ENCODE measurements around the gene OBSCN. TPM values are rescaled to one million over a fixed set of nuclear protein-coding genes. Genes with fewer than 3 reads are reported as not detected.

OBSCN gene
- total RNA-seq, 1 donor from 2014 or later = 22.3 TPM

GRCh38 chr1:228332797-228333738, 125.2 kb downstream of the OBSCN start:
- intact Hi-C loops (cut with micrococcal nuclease) = no loop called here
- Mint-ChIP-seq H3K27ac (no peak overlapping the region), H3K36me3 (ENCODE audit: low read depth) (no peaks in the 10 kb centered on the region)

GRCh38 chr1:228333739-228334115, 125.9 kb downstream of the OBSCN start:
- Mint-ChIP-seq H3K36me3 (ENCODE audit: low read depth) (no peaks in the 10 kb centered on the region), H3K27ac (no peak overlapping the region), H3K4me1 (no peaks in the 10 kb centered on the region), H3K27me3 (no peaks in the 10 kb centered on the region), H3K9me3 (no peaks in the 10 kb centered on the region), H3K4me3 (no peak overlapping the region)
- no peak for DNase-seq
- intact Hi-C loops (cut with micrococcal nuclease) = no loop called here

More at GRCh38 chr1:228332797-228333738, 125.2 kb downstream of the OBSCN start:
- H3K9me3 Mint-ChIP-seq = no peaks in the 10 kb centered on the region
- H3K27me3 Mint-ChIP-seq = no peaks in the 10 kb centered on the region
- H3K4me3 Mint-ChIP-seq = no peak overlapping the region
- H3K4me1 Mint-ChIP-seq = no peaks in the 10 kb centered on the region
- DNase-seq = no peak

GRCh38 chr1:228334226-228334935, 126.5 kb downstream of the OBSCN start:
- Mint-ChIP-seq H3K9me3 (no peaks in the 10 kb centered on the region), H3K4me1 (peaks cover under 1% of the 10 kb centered on the region), H3K27ac (no peak overlapping the region), H3K27me3 (no peaks in the 10 kb centered on the region), H3K4me3 (no peak overlapping the region), H3K36me3 (ENCODE audit: low read depth) (no peaks in the 10 kb centered on the region)
- intact Hi-C loops (cut with micrococcal nuclease) = no loop called here
- DNase-seq = no peak

- H3K4me3 Mint-ChIP-seq = no peak overlapping the region
- no peak for DNase-seq
- H3K9me3 Mint-ChIP-seq = no peaks in the 10 kb centered on the region
- no peaks in the 10 kb centered on the region for H3K36me3 Mint-ChIP-seq (ENCODE audit: low read depth)
- H3K4me1 Mint-ChIP-seq = peaks cover 3% of the 10 kb centered on the region
- no peak overlapping the region for H3K27ac Mint-ChIP-seq
- intact Hi-C loops (cut with micrococcal nuclease) = no loop called here
- H3K27me3 Mint-ChIP-seq = no peaks in the 10 kb centered on the region
Measured at GRCh38 chr1:228334954-228335353, 127.1 kb downstream of the OBSCN start.

GRCh38 chr1:228335406-228336307, 127.8 kb downstream of the OBSCN start:
- intact Hi-C loops (cut with micrococcal nuclease) = no loop called here
- DNase-seq = no peak
- H3K36me3 Mint-ChIP-seq (ENCODE audit: low read depth) = no peaks in the 10 kb centered on the region
- H3K27me3 Mint-ChIP-seq = no peaks in the 10 kb centered on the region
- H3K4me3 Mint-ChIP-seq = no peak overlapping the region
- H3K27ac Mint-ChIP-seq = no peak overlapping the region
- H3K9me3 Mint-ChIP-seq = no peaks in the 10 kb centered on the region
- H3K4me1 Mint-ChIP-seq = peaks cover 3% of the 10 kb centered on the region

GRCh38 chr1:228336308-228337030, 128.6 kb downstream of the OBSCN start:
- H3K4me1 Mint-ChIP-seq = peaks cover 3% of the 10 kb centered on the region
- no peak for DNase-seq
- intact Hi-C loops (cut with micrococcal nuclease) = no loop called here
- no peak overlapping the region for H3K4me3 Mint-ChIP-seq
- no peaks in the 10 kb centered on the region for H3K36me3 Mint-ChIP-seq (ENCODE audit: low read depth)
- H3K27me3 Mint-ChIP-seq = no peaks in the 10 kb centered on the region
- no peak overlapping the region for H3K27ac Mint-ChIP-seq
- H3K9me3 Mint-ChIP-seq = no peaks in the 10 kb centered on the region

- Mint-ChIP-seq H3K4me3 (no peak overlapping the region), H3K27ac (no peak overlapping the region), H3K4me1 (peaks cover 3% of the 10 kb centered on the region), H3K27me3 (no peaks in the 10 kb centered on the region), H3K36me3 (ENCODE audit: low read depth) (no peaks in the 10 kb centered on the region), H3K9me3 (no peaks in the 10 kb centered on the region)
- DNase-seq = no peak
- intact Hi-C loops (cut with micrococcal nuclease) = no loop called here
Measured at GRCh38 chr1:228337031-228337564, 129.3 kb downstream of the OBSCN start.

- Mint-ChIP-seq H3K27me3 (no peaks in the 10 kb centered on the region), H3K4me3 (no peak overlapping the region), H3K27ac (no peak overlapping the region), H3K36me3 (ENCODE audit: low read depth) (no peaks in the 10 kb centered on the region), H3K9me3 (no peaks in the 10 kb centered on the region), H3K4me1 (peaks cover 3% of the 10 kb centered on the region)
- DNase-seq = no peak
- intact Hi-C loops (cut with micrococcal nuclease) = no loop called here
Measured at GRCh38 chr1:228337711-228338520, 130.1 kb downstream of the OBSCN start.

GRCh38 chr1:228338521-228339051, 130.7 kb downstream of the OBSCN start:
- Mint-ChIP-seq H3K4me3 (no peak overlapping the region), H3K36me3 (ENCODE audit: low read depth) (peaks cover 4% of the 10 kb centered on the region), H3K4me1 (peaks cover 3% of the 10 kb centered on the region), H3K9me3 (peaks cover 4% of the 10 kb centered on the region), H3K27me3 (no peaks in the 10 kb centered on the region), H3K27ac (no peak overlapping the region)
- DNase-seq = no peak
- intact Hi-C loops (cut with micrococcal nuclease) = no loop called here

- H3K4me3 Mint-ChIP-seq = no peak overlapping the region
- peaks cover 7% of the 10 kb centered on the region for H3K36me3 Mint-ChIP-seq (ENCODE audit: low read depth)
- DNase-seq = no peak
- intact Hi-C loops (cut with micrococcal nuclease) = no loop called here
- H3K4me1 Mint-ChIP-seq = peaks cover 3% of the 10 kb centered on the region
- no peaks in the 10 kb centered on the region for H3K27me3 Mint-ChIP-seq
- peaks cover 10% of the 10 kb centered on the region for H3K9me3 Mint-ChIP-seq
- H3K27ac Mint-ChIP-seq = no peak overlapping the region
Measured at GRCh38 chr1:228339059-228339704, 131.3 kb downstream of the OBSCN start.

- no peak for DNase-seq
- no peak overlapping the region for H3K4me3 Mint-ChIP-seq
- peaks cover 10% of the 10 kb centered on the region for H3K9me3 Mint-ChIP-seq
- H3K27me3 Mint-ChIP-seq = no peaks in the 10 kb centered on the region
- H3K36me3 Mint-ChIP-seq (ENCODE audit: low read depth) = peaks cover 7% of the 10 kb centered on the region
- H3K27ac Mint-ChIP-seq = no peak overlapping the region
- intact Hi-C loops (cut with micrococcal nuclease) = no loop called here
- H3K4me1 Mint-ChIP-seq = peaks cover 3% of the 10 kb centered on the region
Measured at GRCh38 chr1:228339766-228340685, 132.2 kb downstream of the OBSCN start.
